Fibroblast of lung (primary cell): ENCODE measurements around the gene AKNA.

Experiments used
- CTCF ChIP-seq, 2 donors: IDR thresholded peaks in 1 of 2; conservative IDR thresholded peaks in 1 of 2; 1 replicate in 1 of 2; 2 replicates in 1 of 2; pipeline ENCODE4 v1.5.1; 2011 to 2012; ENCODE audit warnings: low read length in 2 of 2, control low read depth in 1 of 2, inconsistent platforms in 1 of 2, low read depth in 1 of 2, mild to moderate bottlenecking in 1 of 2
- EZH2 ChIP-seq: IDR thresholded peaks from 2 replicates; pipeline ENCODE4 v1.5.1; 2012; ENCODE audit warnings: low read length, control low read depth, mild to moderate bottlenecking; ENCODE audit errors: missing control alignments

- TF ChIP-seq CTCF (conservative IDR thresholded peaks at IDR 0.05 in 1 of 2, IDR thresholded peaks at IDR 0.05 in 1 of 2; ENCODE audit: low read depth in 1 of 2, low read length in 2 of 2) (no peak), EZH2 (no peak)
Observed at GRCh38 chr9:114300846-114301797, 86.7 kb downstream of the AKNA start.
